GM21367 (cell line): ENCODE measurements around the gene MAT2B.

ENCODE experiments used
- ATAC-seq: cut with Tn5 transposase; IDR thresholded peaks from one replicate; pipeline ENCODE4 v1.9.1; 2021; ENCODE audit not compliant: unreplicated experiment

Gene MAT2B

GRCh38 chr5:163505368-163506094, at the start of gene MAT2B:
MAT2B (plus strand) TSS chr5:163505619; CDS start chr5:163505687, 68 bp downstream.
- peak; percentile 86 for ATAC-seq

- no peak for ATAC-seq
Measured at GRCh38 chr5:163456029-163456589, 49.3 kb upstream of the MAT2B start.

GRCh38 chr5:163456840-163457239, 48.6 kb upstream of the MAT2B start:
- no peak for ATAC-seq

GRCh38 chr5:163458778-163459385, 46.5 kb upstream of the MAT2B start:
- no peak for ATAC-seq

- peak; percentile 1 for ATAC-seq
Measured at GRCh38 chr5:163459462-163459818, 46.0 kb upstream of the MAT2B start.

- peak; percentile 82 for ATAC-seq
Measured at GRCh38 chr5:163459819-163460561, 45.4 kb upstream of the MAT2B start, which contains the start of gene NUDCD2. NUDCD2 (minus strand) TSS chr5:163460102; CDS start chr5:163460050, 52 bp downstream.

- no peak for ATAC-seq
Measured at GRCh38 chr5:163460562-163461171, 44.8 kb upstream of the MAT2B start, which contains the start of gene HMMR. HMMR (plus strand) TSS chr5:163460632; CDS start chr5:163460693, 61 bp downstream.

GRCh38 chr5:163463063-163463435, 42.4 kb upstream of the MAT2B start:
- no peak for ATAC-seq

- no peak for ATAC-seq
Measured at GRCh38 chr5:163467682-163468081, 37.7 kb upstream of the MAT2B start.

- ATAC-seq = peak; percentile 83
Measured at GRCh38 chr5:163473635-163474243, 31.7 kb upstream of the MAT2B start.

GRCh38 chr5:163475411-163475810, 30.0 kb upstream of the MAT2B start:
- no peak for ATAC-seq

- ATAC-seq = no peak
Measured at GRCh38 chr5:163478126-163478981, 27.1 kb upstream of the MAT2B start.

- no peak for ATAC-seq
Measured at GRCh38 chr5:163478982-163479271, 26.5 kb upstream of the MAT2B start.

- no peak for ATAC-seq
Measured at GRCh38 chr5:163489055-163489744, 16.2 kb upstream of the MAT2B start.

- ATAC-seq = no peak
Measured at GRCh38 chr5:163489745-163490075, 15.7 kb upstream of the MAT2B start.

GRCh38 chr5:163496286-163496685, 9.1 kb upstream of the MAT2B start:
- ATAC-seq = no peak

- ATAC-seq = no peak
Measured at GRCh38 chr5:163497315-163497714, 8.1 kb upstream of the MAT2B start.

GRCh38 chr5:163498886-163499285, 6.5 kb upstream of the MAT2B start:
- ATAC-seq = no peak

GRCh38 chr5:163502521-163502920, 2.9 kb upstream of the MAT2B start:
- ATAC-seq = no peak
